DOHH2 (cell line): ENCODE data around the gene PTGDS.

Experiments
- CTCF ChIP-seq: fragments of 200-600 bp; sonication (generic); IDR thresholded peaks from one replicate; pipeline ENCODE4 v1.5.1; 2014; ENCODE audit warnings: antibody characterized with exemption, mild to moderate bottlenecking, low read depth, low read length; ENCODE audit not compliant: poor library complexity, severe bottlenecking
- EZH2phosphoT487 ChIP-seq: fragments of 200-600 bp; sonication (generic); IDR thresholded peaks from 2 replicates; pipeline ENCODE4 v1.6.1; 2017; ENCODE audit warnings: borderline replicate concordance, mild to moderate bottlenecking, antibody characterized with exemption, low read length, moderate library complexity, mixed read lengths

- TF ChIP-seq CTCF: no peak
- no peak for TF ChIP-seq EZH2phosphoT487
Measured at GRCh38 chr9:136941231-136942111, 35.8 kb upstream of the PTGDS start.
